Stomach (tissue), 9 donors: ENCODE data around the gene C6orf15. TPM values are rescaled to one million over a fixed set of nuclear protein-coding genes. Genes with fewer than 3 reads are reported as not detected.

ENCODE experiments used
- DNase-seq, 2 donors: peaks; one replicate each; pipeline versions ENCODE4 v3.0.0 to v3.0.0-alpha.2; 2013 to 2019
- H3K27ac ChIP-seq, 5 donors: fragments of 200-600 bp in 4 of 5; sonication (generic) in 4 of 5; one replicate each; pipeline ENCODE4 v1.5.1; 2013 to 2019; ENCODE audit warnings: mild to moderate bottlenecking in 1 of 5, moderate library complexity in 1 of 5
- H3K27me3 ChIP-seq, 3 donors: fragments of 200-600 bp; sonication (generic); one replicate each; pipeline ENCODE4 v1.5.1; 2017 to 2019; ENCODE audit warnings: mixed run types in 1 of 3
- H3K36me3 ChIP-seq, 4 donors: fragments of 200-600 bp; sonication (generic); 1 replicate in 3 of 4; 2 replicates in 1 of 4; pipeline ENCODE4 v1.5.1; 2016 to 2019
- H3K4me1 ChIP-seq, 4 donors: fragments of 200-600 bp; sonication (generic); one replicate each; pipeline ENCODE4 v1.5.1; 2016 to 2019
- H3K4me3 ChIP-seq, 4 donors: fragments of 200-600 bp; sonication (generic) in 3 of 4; one replicate each; pipeline ENCODE4 v1.5.1; 2016 to 2019; ENCODE audit warnings: mild to moderate bottlenecking in 1 of 4
- H3K9me3 ChIP-seq, 4 donors: fragments of 200-600 bp; sonication (generic); one replicate each; pipeline ENCODE4 v1.5.1; 2016 to 2019
- CTCF ChIP-seq, 7 experiments: fragments of 450-650 bp in 4 of 7; fragments of 200-600 bp in 3 of 7; sonication (generic) in 3 of 7; IDR thresholded peaks; one replicate each; pipeline ENCODE4 v1.5.1; 2016 to 2019; ENCODE audit warnings: antibody characterized with exemption in 7 of 7, control low read depth in 2 of 7, mild to moderate bottlenecking in 1 of 7
- EP300 ChIP-seq: sonication (generic); formaldehyde crosslinking; IDR thresholded peaks from one replicate; pipeline ENCODE4 v1.6.1; 2017; ENCODE audit warnings: antibody characterized with exemption
- POLR2A ChIP-seq, 4 donors: fragments of 450-650 bp; IDR thresholded peaks; one replicate each; pipeline ENCODE4 v1.6.1; 2016; ENCODE audit warnings: antibody characterized with exemption in 4 of 4, control low read depth in 2 of 4, mild to moderate bottlenecking in 1 of 4, moderate library complexity in 1 of 4
- POLR2AphosphoS5 ChIP-seq, 3 donors: sonication (generic); formaldehyde crosslinking; IDR thresholded peaks; one replicate each; pipeline ENCODE4 v1.6.1; 2016; ENCODE audit warnings: antibody characterized with exemption in 3 of 3
- WGBS, 5 donors: extraction: QIAGEN DNeasy Blood & Tissue Kit in 3 of 5; methylation state at CpG; one replicate each; pipeline versions ENCODE4 v1.1.5 to v1.1.7; 2013 to 2018; 5-methylcytosine and 5-hydroxymethylcytosine counted together
- intact Hi-C: fragments of 100-400 bp; cut with DNase I; formaldehyde crosslinking; loops from one replicate; pipeline ENCODE4 v1.15.1; 2023; ENCODE audit warnings: low total_unique reads
- polyA plus RNA-seq, 3 donors: library from polyadenylated mRNA; stranded (reverse); fragments of 200-250 nt; gene quantifications; one replicate each; pipeline ENCODE4 v1.2.3, GENCODE V29; 2013
- total RNA-seq, 5 donors: library from RNA; depleted of rRNA; stranded (reverse); fragments of >200 nt; gene quantifications; one replicate each; pipeline versions ENCODE4 v1.1.0 to v1.2.3, GENCODE V29; 2014 to 2016
- donor health status: healthy with polysubstance abuse.
- donor health status: Bipolar disorder and iron deficiency.
- donor health status: healthy.

Gene C6orf15
- total and polyA plus RNA-seq, 8 donors = not detected

- TF ChIP-seq POLR2A (IDR thresholded peaks at IDR 0.05) (no peak), POLR2AphosphoS5 (IDR thresholded peaks at IDR 0.05) (peak in 1 of 3 donors; percentile 64), CTCF (IDR thresholded peaks at IDR 0.05) (peak in 5 of 7 experiments; percentile 72 to 81 (median 79)), EP300 (no peak)
- DNase-seq = peak; percentile 91 to 94
- H3K4me3 ChIP-seq = no peak overlapping the region
- peaks cover 0 to 17% (median 10%) of the 10 kb centered on the region in 4 donors for H3K4me1 ChIP-seq
- peaks cover 0 to 7% (median 0%) of the 10 kb centered on the region in 3 donors for H3K27me3 ChIP-seq
- WGBS, 5 donors = 12 to 14% (median 12%) methylated on average over 14 of the region's 14 CpGs
- H3K36me3 ChIP-seq = no peaks in the 10 kb centered on the region
- H3K27ac ChIP-seq = no peak overlapping the region
- intact Hi-C loops = no loop called here
- H3K9me3 ChIP-seq = no peaks in the 10 kb centered on the region
Measured at GRCh38 chr6:31087494-31088089, 24.8 kb downstream of the C6orf15 start.

GRCh38 chr6:31086788-31087440 is 25.5 kb downstream of the C6orf15 start:
- Histone ChIP-seq H3K9me3 (no peaks in the 10 kb centered on the region), H3K27ac (peak overlapping the region in 1 of 5 donors; percentile 47), H3K36me3 (no peaks in the 10 kb centered on the region), H3K27me3 (peaks cover 0 to 7% (median 0%) of the 10 kb centered on the region in 3 donors), H3K4me3 (no peak overlapping the region), H3K4me1 (peaks cover 0 to 17% (median 10%) of the 10 kb centered on the region in 4 donors)
- WGBS, 5 donors = 34 to 53% (median 39%) methylated on average over 7 of the region's 7 CpGs
- intact Hi-C loops = no loop called here
- DNase-seq = no peak
- TF ChIP-seq POLR2AphosphoS5 (IDR thresholded peaks at IDR 0.05) (no peak), POLR2A (IDR thresholded peaks at IDR 0.05) (no peak), EP300 (no peak), CTCF (IDR thresholded peaks at IDR 0.05) (no peak)

- Histone ChIP-seq H3K4me3 (no peak overlapping the region), H3K4me1 (peaks cover 7 to 24% (median 15%) of the 10 kb centered on the region in 4 donors), H3K9me3 (no peaks in the 10 kb centered on the region), H3K27ac (no peak overlapping the region), H3K27me3 (peaks cover 0 to 7% (median 0%) of the 10 kb centered on the region in 3 donors), H3K36me3 (no peaks in the 10 kb centered on the region)
- peak; percentile 40 to 62 for DNase-seq
- 43 to 58% (median 56%) methylated on average over 8 of the region's 8 CpGs for WGBS, 5 donors
- intact Hi-C loops = no loop called here
- TF ChIP-seq POLR2A (IDR thresholded peaks at IDR 0.05) (no peak), CTCF (IDR thresholded peaks at IDR 0.05) (peak in 1 of 7 experiments; percentile 9)
Measured at GRCh38 chr6:31083742-31084354, 28.5 kb downstream of the C6orf15 start.

- peaks cover 0 to 7% (median 0%) of the 10 kb centered on the region in 3 donors for H3K27me3 ChIP-seq
- no peak overlapping the region for H3K27ac ChIP-seq
- H3K4me3 ChIP-seq = no peak overlapping the region
- TF ChIP-seq CTCF (IDR thresholded peaks at IDR 0.05) (no peak), EP300 (no peak), POLR2AphosphoS5 (IDR thresholded peaks at IDR 0.05) (no peak), POLR2A (IDR thresholded peaks at IDR 0.05) (no peak)
- no peaks in the 10 kb centered on the region for H3K9me3 ChIP-seq
- H3K4me1 ChIP-seq = peaks cover under 1 to 14% (median 10%) of the 10 kb centered on the region in 4 donors
- no peak for DNase-seq
- no peaks in the 10 kb centered on the region for H3K36me3 ChIP-seq
- intact Hi-C loops = no loop called here
- 71 to 89% (median 85%) methylated on average over 6 of the region's 6 CpGs for WGBS, 5 donors
Measured at GRCh38 chr6:31081872-31082271, 30.5 kb downstream of the C6orf15 start.
